ELR (cell line): ENCODE data around the gene ZC3H4.

Experiments used
- DNase-seq: peaks from one replicate; pipeline ENCODE4 v3.0.0-alpha.2; 2015; ENCODE audit warnings: low read depth

ZC3H4 gene

DNA sequence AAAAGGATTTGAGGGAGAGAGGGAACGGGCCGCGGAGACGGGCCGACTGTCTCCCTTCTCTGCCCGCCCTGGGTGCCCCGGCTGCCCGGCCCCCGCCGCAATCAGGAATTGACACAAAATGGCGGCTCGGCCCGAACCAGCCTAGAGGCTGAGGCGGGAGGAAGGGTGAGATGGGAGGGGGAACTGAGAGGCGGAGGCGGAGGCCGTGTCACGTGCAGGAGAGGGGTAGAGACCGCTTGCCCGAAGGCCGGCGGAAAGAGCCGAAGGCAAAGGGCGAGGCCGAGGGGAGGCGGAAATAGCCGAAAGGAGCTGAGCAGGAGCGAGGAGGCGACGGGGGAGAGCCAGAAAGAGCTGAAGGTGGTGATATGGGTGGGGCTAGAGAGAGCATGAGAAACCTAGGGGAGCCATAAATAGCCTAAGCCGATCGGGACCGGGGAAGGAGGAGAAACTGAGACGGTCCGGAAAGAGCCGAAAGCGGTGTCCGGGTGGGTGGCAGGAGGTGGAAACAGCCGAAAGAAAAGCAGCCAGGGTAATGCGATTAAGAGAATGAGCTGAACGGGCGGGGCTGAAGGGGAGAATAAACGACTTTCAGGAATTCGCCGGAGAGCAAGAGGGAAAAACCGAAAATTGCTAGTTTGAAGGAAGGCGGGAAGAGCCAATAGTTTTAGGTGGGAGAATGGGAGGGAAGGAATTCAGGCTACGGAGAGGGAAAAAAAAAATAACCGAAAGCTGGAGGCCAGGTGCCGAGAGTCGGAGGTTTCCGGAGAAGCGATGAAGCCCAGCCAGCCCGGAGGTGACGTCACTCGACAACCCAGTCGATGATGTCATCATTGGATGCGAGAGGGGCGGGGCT, at the start of gene ZC3H4:
Gene ZC3H4 (minus strand): TSS at position 780 of the 853 bp plus-strand sequence. CDS start 1,192 bp downstream, outside the sequence.
- DNase-seq: peak; percentile 99

DNA sequence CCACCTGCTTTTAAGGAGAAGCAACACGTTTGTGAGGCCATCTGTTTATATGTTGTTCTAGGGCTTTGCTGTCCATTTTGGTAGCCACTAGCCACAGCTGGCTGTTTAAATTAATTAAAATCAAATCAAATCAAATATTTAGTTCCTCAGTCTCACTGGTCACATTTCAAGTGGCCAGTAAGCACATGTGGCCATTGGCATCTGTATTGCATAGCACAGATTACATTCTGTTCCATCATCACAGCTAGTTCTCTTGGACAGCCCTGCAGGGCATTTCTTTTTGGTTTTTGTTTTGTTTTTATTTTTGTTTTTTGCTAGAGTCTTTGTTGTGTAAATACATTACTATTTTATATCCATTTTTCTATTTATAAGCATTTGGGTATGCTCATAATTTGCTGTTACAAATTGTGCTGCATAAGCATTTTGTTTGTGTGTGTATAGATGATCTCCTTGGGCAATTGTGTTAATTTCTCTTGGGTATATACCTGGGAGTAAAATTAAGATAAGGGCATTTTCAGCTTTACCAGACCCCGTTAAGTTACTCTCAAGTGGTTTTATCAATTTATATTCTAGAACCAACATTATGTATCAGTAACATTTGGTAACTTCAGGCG, 48.4 kb upstream of the ZC3H4 start:
- no peak for DNase-seq

DNA sequence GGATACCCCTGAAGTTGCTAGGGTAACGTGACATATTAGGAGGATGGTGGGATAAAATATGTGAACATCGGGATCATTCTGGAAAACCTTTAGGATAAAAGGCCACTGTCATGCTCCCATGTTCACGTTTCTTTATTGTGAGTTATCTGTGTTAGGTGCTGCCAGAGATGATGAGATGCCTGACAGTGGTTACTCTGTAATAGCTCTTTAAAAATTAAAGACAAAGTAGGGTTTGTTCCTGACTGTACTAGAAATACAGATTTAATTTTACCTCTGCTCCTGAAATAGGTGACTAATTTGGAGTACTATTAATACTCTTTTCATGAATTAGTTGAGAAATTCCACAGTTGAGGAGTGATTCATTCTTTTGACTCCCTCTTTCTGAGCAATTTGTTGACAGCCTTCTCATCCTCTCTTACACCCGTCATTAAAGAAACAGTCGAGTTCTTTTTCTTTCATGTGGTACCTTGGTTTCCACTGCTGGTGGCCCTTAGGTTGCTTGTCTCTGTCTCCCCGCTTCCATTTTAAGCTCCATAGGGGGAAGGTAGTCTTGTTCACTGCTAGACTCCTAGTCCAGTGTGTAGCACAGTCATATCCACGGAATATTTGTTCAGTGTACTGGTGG, 45.4 kb upstream of the ZC3H4 start:
- DNase-seq: peak; percentile 33

DNA sequence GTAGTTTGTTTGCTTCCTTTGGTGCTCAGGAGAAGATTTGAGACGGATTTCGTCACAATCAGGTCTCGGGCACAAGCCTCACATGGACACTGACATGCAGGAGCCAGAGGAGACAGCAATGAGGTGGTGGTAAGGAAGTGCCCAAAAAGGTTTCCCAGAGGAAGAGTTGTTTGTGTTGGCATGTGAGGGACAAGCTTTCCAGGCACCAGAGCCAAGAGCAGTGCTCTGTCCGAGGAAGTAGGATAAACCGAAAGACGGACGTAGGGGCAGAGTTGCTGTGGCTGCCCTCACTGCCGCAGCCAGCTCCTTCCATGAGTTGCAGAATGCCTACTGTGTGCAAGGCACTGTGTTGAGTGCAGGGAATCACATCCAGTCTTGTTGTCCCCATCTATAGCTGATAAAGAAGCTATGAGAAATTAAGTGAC, 44.8 kb upstream of the ZC3H4 start:
- no peak for DNase-seq

DNA sequence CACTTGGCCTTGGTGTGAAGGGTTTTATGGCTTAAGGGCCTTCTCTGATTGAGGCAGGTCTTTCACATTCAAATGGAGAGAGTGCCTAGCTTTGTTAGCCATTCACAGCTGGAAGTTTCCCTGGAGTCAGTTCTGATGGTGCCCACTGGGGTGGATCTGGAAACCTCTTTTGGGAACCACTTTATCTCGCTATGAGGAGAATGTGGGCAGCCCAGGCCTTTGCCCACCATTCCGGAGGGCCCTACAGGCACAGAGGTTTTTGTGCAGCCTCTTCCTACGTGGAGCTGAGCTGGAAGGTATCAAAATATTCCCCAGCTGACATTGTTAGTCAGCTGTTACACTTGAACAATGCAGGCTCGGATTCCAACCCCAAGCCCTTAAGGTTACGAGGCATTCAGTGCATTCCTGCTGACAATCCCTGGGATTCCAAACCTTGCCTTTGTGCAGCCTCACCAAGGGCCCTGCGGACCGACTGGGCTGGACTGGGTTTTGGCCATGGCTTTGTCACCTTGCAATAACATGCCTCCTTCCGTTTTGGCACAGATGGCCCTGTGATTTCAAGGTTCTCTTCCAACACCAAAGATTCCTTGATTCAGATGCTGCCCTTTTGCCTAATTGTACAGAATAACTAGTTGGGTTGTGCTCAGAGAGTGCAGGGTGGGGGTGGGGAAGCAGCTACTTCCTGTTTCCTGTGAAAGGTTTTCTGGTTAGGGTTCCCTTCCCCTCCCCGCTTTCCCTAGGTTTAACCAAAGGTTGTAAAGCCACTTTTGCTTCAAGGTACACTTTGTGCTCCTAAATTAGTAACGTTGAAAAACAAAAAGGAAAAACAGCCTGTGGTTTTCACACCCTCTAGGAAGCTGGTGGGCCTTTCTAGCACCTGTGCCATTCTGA, 44.1 kb upstream of the ZC3H4 start:
- DNase-seq: peak; percentile 61

DNA sequence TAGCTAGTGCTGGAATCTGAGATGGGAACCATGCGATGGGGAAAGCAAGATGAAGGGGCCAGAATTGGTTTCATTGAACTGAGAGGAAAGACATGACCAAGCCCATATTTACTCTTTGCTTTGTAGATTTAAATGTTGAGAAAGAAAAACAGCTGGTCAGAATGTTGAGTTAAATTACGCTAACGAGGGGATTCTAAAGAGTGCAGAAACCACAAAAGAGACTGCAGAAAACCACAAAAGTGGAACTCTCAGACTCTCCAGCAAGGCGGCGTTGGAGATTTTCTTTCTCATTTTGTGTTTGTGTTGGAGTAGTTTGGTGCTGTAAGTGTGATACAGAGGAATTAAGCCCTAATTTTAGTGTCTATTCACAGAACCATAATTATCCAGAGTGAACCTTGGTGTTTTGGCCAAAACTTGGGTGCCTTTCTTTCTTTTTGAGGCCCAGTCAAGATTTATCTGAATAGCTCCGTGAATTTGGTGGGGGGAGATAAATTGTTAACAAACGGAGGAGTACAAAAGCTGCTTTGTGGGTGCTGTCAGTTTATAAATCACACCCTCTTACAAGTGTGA, 43.4 kb upstream of the ZC3H4 start:
- no peak for DNase-seq

DNA sequence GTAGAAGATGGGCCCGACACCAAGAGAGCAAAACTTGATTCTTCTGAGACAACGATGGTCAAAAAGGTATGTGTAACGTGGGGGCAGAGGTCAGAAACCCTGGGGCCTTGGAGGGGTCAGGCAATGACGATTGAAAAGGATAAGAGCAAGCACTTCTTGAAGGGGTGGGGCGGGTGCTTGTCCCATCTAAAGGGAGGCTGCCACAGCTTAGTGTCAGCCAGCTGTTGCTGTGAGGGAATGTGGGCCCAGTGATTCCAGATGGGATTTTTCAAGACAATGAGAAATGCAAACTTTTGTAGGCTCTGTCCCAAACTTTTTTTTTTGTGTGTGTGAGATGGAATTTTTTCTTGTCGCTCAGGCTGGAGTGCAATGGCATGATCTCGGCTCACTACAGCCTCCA, 41.6 kb upstream of the ZC3H4 start:
- DNase-seq: no peak

DNA sequence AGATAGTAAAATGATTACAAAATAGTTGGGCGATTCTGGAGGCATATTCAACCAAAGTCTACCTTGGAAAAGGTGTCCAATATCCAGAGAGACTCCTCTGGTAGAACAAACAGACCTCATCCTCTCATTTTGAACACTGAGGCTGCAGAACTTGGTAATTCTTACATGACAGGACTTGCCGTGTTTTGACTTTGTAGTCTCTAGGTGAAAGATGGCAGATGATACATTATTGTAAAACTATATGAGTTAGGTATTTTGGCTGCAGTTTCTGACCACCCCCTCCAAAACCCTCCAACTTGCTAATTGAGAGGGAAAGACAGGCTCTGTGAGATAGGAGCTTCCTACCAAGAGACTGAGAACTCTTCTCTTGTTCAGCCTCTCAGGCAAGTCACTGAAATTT, 39.7 kb upstream of the ZC3H4 start:
- no peak for DNase-seq

DNA sequence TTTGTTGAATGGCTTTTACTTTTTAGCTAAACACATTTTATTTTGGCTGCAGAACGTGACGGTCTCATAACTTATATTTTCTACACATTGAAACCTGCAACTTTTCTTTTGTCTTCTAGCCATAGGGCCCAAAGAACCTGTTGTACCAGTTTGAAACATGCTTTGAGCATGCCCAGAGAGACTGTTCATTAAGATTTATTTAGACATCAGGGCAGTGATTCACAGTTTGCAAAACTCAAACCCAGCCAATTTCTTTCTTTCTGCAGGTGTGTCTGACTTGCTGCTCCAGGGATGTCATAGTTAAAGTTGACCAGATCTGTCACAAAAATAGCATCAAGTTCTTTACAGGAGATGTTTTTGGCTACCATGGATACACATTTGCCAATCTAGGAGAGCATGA, 39.1 kb upstream of the ZC3H4 start:
- DNase-seq: no peak

DNA sequence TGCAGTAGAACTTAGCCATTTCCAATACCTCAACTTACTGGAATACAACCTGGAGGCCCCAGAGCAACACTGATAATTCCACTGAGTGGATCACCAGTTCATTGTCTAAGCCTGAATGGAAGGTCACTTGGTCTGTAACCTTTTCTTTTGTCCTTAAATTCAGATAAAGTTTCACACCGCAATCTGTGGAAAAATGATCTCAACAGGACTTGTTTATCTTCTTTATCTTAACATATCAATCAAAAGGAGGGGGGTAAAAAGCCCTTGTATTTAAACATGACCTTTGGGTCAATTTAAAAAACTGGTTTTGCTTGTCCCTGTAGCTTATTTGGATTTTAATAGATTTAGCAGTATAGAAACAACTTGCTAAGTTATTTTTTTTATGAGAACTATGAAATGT, 38.6 kb upstream of the ZC3H4 start:
- DNase-seq: no peak

DNA sequence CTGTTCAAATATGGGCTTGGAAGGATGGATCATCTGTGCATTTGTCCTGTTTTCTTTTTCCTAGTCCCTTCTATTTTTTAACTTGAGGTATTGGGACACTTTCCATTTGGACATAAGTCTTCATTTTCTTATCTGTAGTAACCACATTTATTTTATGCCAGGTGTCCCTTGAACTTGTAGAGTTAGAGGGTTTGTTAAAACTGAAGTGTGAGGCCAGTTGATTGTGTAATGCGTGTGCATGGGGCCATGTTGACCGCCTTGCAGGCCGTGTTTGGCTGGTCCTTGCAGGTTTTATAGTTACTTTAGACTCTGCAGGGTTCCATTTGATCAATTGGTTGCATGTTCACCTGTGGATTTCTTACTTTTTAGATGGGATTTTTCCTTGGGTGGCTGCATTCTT, 38.1 kb upstream of the ZC3H4 start:
- DNase-seq: no peak

DNA sequence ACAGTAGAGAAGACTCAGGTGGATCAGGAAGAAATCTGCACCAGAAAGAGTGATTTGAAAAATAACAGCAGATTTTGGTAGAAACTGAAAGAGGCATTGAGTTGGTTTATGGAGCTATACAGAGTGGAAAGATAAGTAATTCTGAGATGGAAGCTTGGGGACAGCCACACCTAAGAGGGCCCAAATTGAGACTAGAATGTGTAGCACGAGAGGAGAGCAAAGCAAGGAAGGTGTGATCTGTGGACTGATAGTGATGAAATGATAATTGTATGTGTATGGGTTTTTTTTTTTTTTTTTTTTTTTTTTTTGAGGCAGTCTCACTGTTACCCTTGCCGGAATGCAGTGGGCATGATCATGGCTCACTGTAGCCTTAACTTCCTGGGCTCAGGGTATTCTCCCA, 33.3 kb upstream of the ZC3H4 start:
- DNase-seq: no peak

DNA sequence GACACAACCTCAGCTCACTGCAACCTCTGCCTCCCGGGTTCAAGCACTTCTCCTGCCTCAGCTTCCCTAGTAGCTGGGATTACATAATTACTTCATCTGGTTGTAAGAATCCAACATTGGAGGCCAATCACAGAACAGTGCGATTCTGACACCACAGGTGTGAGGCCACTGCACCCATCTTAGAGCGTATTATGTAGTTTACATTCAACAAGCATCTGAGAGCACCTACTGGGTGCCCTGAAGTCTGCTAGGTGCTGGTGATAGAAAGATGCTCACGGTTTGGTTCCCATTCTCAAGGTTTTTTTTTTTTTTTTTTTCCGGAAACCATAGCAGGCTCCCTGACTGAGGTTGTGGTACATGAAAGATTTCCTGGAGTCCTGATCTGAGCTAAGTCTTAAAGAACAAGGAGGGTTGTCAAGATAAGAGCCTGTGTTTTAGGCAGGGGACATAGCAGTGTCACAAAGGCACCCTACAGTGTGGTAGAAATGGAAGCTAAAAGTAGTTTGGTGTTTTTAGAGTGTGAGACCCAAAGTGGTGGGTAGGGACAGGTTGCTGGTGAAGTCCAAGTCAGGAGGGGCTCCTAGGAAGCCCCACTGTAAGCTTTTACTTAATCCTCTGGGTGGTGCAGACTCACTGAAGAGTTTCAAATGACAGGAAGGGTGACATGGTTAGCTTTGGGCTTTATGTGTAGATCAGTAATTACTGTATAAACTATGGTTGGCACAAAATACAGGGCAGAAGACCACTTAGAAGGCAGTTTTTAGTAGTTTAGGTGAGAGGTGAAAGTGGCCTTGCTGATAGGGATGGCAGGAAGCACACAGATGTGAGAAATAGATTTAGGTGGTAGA, 32.3 kb upstream of the ZC3H4 start:
- no peak for DNase-seq

DNA sequence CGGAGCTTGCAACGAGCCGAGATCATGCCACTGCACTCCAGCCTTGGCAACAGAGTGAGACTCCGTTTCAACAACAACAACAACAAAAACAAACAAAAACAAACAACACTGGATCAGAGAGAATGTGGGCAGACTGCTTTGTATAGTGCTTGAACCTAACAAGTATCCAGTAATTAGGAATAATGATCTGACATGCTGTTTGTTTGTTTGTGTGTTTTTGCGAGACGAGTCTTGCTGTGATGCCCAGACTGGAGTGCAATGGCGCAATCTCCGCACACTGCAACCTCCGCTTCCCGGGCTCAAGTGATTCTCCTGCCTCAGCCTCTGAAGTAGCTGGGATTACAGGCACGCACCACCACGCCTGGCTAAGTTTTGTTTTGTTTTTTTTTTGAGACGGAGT, 31.1 kb upstream of the ZC3H4 start:
- no peak for DNase-seq

DNA sequence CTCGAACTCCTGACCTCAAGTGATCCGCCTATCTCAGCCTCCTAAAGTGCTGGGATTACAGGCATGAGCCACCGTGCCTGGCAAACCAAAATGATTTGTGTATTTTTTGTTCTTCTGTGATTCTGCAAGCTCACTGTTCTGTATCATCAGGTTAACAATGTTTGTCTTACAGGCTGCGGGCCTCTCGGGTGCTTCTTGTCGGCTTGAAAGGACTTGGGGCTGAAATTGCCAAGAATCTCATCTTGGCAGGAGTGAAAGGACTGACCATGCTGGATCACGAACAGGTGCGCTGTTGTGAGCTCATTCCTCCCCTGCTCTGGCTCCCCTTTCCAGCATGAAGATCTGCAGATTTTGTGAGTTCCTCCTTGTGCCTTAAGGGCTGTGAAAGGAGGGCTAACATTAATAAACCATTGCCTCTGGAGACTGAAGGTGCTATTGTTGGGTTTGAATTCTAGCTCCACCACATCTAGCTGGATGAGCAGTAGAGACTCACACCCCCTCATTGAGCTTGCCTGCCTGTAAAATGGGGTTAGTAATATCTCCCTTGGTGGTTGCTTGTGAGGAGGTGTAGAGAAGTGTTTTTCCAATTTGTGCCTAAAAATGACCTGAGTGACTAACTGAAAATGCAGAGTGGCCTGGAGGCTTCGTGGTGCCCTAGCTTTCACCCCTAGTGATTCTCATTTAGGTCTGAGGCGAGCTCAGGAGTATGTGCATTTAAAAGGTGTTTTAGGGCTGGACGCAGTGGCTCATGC, 29.9 kb upstream of the ZC3H4 start:
- DNase-seq: no peak

DNA sequence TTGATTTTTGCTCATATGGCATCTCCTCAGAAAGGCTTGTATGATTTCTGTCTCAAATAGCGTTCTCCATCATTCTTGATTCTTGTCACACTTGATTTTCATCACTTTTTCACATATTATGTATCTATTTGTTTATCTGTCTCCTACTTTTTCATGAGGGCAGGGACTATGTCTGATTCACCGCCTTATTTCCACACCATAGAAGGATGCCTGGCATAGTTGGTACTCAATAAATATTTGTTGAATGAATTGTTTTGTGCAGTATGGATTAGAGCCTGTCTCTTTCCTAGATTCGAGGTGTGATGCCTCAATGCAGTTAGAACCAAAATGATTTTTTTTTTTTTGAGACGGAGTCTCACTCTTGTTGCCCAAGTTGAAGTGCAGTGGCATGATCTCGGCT, 29.2 kb upstream of the ZC3H4 start:
- DNase-seq: no peak

DNA sequence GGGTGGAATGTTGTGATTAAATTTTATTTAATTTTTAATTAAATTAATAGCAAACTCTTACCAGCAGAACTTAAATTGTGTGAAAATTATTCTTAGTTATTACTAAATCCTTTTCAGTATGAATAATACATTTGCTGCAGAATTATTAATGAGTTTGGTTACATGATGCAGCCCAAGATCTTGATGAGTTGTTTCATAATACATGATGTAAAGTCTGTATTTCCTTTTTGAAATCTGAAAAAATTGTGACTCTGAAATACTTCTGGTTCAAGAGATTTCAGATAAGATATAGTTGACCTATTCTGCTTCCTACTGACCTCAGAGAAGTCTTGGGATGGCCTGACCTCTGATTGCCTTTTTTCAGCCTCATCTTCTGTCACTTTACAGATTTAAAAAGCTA, 28.1 kb upstream of the ZC3H4 start:
- DNase-seq: no peak

DNA sequence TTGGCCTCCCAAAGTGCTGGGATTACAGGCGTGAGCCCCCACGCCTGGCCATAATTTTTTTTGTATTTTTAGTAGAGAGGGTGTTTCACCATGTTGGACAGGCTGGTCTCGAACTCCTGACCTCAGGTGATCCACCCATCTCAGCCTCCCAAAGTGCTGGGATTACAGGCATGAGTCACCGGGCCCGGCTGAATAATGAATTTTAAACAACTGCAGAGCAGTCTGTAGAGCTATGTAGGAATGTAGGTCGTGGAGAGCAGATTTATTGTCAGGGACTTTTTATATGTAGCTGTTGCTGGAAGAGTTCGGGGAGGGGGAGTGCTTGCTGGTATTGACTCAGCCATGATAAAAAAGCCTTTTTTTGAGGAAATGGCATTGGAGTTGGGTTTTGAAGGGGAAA, 27.7 kb upstream of the ZC3H4 start:
- DNase-seq: peak; percentile 59

DNA sequence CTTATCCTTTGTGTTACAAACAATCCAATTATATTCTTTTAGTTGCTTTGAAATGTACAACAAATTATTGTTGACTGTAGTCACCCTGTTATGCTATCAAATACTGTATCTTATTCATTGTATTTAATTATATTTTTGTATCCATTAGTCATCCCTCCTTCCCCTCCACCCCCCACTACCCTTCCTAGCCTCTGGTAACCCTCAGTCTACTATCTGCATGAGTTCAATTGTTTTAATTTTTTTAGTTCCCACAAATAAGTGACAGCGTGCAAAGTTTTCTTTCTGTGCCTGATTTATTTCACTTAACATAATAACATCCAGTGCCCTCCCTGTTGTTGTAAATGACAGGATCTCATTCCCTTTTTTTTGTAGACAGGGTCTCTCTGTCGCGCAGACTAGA, 21.6 kb upstream of the ZC3H4 start:
- no peak for DNase-seq

DNA sequence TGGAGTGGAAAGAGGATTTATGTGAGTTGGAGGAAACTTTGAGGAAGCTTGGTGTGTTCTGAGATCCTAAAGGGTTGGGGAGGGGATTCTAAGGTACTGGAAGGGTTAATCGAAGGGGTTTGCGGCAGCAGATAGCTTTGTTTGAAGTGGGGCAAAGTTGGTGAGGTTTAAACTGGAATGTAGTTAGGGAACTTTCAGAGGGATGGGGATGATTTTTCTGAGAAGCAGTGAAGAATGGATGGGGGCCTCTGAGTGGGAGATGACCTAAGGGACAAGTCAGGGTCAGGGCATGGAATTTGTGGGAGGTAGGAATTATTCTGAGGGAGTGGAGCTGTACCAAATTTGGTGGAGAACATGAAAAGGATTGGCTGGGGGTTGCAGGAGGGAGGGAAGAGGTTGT, 21.0 kb upstream of the ZC3H4 start:
- DNase-seq: no peak
